GM21717 (cell line): ENCODE measurements around the gene DNAH2.

Source experiments
- ATAC-seq: cut with Tn5 transposase; IDR thresholded peaks from one replicate; pipeline ENCODE4 v1.9.1; 2021; ENCODE audit warnings: mild to moderate bottlenecking, moderate library complexity; ENCODE audit not compliant: unreplicated experiment

The DNAH2 gene

GRCh38 chr17:7818026-7818425, 100.5 kb downstream of the DNAH2 start:
- no peak for ATAC-seq

- no peak for ATAC-seq
Measured at GRCh38 chr17:7818746-7819645, 101.5 kb downstream of the DNAH2 start.

GRCh38 chr17:7820231-7820630, 102.7 kb downstream of the DNAH2 start:
- no peak for ATAC-seq

- ATAC-seq = no peak
Measured at GRCh38 chr17:7822126-7822525, 104.6 kb downstream of the DNAH2 start.

- ATAC-seq = no peak
Measured at GRCh38 chr17:7823581-7824001, 106.0 kb downstream of the DNAH2 start.

GRCh38 chr17:7824021-7824924, 106.7 kb downstream of the DNAH2 start:
- ATAC-seq = no peak

- ATAC-seq = no peak
Measured at GRCh38 chr17:7825206-7825990, 107.9 kb downstream of the DNAH2 start.

- ATAC-seq = no peak
Measured at GRCh38 chr17:7830616-7831015, 113.1 kb downstream of the DNAH2 start.

GRCh38 chr17:7831233-7831632, 113.7 kb downstream of the DNAH2 start:
- ATAC-seq = no peak

GRCh38 chr17:7832431-7832830, 114.9 kb downstream of the DNAH2 start:
- no peak for ATAC-seq

- ATAC-seq = no peak
Measured at GRCh38 chr17:7833011-7833794, 115.7 kb downstream of the DNAH2 start.

GRCh38 chr17:7833795-7834541, 116.4 kb downstream of the DNAH2 start, which contains the start of gene KDM6B:
Gene KDM6B (plus strand): TSS chr17:7834217. CDS start chr17:7845555, 11,338 bp downstream.
- ATAC-seq = no peak

- peak; percentile 7 for ATAC-seq
Measured at GRCh38 chr17:7834542-7834956, 117.0 kb downstream of the DNAH2 start.

- peak; percentile 25 for ATAC-seq
Measured at GRCh38 chr17:7834957-7835813, 117.6 kb downstream of the DNAH2 start.

- no peak for ATAC-seq
Measured at GRCh38 chr17:7835814-7836595, 118.5 kb downstream of the DNAH2 start.

GRCh38 chr17:7836596-7837407, 119.3 kb downstream of the DNAH2 start:
- ATAC-seq = no peak
